SK-N-DZ (cell line): Measurements from ENCODE around the gene PROC.

Experiments used
- DNase-seq: peaks from one replicate; pipeline ENCODE4 v3.0.0-alpha.2; 2015; ENCODE audit warnings: low spot score
- small RNA-seq, 2 experiments: library from RNA; depleted of rRNA; stranded (forward); fragments of <200 nt; gene quantifications; one replicate each; pipeline ENCODE3, GENCODE V24; 2014

PROC gene

DNA sequence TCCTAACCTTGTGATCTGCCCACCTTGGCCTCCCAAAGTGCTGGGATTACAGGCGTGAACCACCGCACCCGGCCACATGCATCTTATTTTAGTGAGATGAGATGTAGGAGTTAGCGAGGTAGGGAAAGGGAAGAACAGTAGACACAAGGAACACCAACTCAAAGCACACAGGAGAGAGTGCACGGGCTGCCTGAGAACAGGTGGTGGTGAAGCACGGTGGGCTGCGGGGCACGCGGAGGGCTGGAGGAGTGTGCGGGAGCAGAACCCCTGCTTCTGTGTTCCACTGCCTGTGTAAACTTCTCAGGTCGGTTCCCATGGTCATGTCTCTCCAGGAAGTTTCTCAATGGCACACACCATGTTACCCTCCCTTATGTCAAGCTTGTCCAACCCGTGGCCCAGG lies 38.7 kb downstream of the PROC start:
- DNase-seq = no peak

DNA sequence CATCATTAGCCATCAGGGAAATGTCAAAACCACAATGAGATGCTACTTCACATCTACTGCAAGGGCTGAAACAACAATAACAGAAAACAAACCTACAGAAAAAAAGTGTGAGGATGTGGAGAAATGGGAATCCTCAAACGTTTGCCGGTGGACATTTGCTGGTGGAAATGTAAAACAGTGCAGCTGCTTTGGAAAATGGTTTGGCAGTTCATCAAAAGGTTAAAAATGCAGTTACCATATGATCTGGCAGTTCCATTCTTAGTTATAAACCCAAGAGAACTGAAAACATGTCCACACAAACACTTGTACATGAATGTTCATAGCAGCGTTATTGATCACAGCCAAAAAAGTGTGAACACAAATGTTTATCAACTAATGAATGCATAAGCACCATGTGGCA lies 44.2 kb downstream of the PROC start:
- DNase-seq = no peak

DNA sequence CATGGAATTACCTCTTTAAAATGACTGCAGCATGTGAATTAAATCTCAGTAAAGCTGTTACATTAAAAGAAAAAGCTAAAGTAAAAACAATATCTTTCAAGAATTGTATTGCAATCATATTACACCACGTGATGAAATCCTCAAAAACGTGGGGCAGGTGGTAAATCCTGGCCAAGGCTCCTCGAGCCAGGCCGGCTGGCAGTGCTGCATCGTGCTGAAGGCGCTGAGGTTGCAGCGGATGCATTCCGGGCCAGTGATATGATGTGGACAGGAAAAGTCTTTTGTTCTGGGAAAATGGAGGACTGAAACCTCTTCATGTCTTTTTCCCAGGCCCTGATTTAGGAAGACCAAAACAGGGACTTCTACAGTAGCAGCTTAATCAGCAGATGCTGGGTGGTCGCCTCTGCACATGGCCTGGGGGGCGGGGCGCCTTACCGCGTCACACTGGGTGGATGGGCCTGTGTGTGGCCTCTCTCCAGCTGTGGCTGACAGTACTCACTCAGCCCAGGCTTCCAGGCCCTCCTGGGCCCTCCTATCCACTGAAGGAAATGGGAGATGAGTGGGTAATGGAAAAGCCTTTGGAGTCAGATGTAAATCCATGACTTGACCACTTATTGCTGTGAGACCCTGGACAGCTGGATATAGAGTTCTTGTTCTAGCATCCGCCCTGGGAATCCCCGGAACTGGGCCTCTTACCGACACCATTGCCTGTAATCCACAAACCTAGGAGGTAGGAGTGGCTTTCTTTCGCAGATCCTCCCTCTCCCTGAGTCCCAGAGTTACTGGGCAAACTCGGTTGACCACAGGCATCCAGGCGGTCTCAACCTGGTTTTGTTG lies 45.1 kb downstream of the PROC start:
- peak; percentile 26 for DNase-seq

DNA sequence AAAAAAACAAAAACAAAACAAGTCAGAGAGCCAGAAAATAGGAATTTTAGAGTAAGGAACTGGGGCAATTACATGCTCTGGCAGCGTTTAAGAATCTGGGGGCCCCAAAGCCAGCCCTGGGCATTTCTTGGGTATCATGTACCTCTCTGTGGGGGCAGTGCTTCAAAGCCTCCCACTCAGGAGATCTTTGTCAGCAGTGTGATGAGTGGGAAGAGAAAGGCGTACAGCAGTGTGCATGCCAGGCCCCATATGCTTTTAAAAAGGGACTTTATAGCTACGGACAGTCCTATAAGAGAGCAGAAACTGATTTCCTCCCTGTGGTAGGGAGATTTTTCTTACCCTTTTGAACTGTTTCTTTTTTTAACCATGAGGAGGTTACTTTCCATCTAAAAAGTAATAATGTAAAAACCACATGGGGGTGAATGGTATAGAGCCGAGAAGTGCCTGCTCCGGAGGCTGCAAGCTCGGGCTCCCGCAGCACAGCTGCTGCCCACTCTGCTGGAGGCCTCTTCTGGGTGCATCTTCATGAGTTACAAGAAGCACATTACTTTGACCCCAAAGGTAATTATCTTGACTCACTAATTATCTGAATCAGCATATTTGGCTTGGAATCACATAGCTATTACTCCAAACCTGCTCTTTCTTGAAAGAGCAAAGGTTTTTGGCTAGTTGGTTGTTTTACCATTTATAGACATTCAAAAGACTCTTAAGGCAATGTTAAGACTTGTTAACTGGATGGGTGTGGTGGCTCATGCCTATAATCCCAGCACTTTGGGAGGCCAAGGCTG lies 46.4 kb downstream of the PROC start:
- DNase-seq = no peak

DNA sequence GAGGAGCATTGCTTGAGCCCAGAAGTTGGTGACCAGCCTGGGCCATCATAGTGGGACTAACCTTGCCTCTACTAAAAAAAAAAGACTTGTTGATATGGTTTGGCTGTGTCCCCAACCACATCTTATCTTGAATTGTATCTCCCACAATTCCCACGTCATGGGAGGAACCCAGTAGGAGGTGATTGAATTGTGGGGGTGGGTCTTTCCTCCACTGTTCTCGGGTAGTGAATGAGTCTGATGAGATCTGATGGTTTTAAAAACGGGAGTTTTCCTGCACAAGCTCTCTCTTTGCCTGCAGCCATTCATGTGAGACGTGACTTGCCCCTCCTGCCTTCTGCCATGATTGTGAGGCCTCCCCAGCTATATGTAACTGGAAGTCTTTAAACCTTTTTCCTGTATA lies 47.0 kb downstream of the PROC start:
- DNase-seq = no peak

DNA sequence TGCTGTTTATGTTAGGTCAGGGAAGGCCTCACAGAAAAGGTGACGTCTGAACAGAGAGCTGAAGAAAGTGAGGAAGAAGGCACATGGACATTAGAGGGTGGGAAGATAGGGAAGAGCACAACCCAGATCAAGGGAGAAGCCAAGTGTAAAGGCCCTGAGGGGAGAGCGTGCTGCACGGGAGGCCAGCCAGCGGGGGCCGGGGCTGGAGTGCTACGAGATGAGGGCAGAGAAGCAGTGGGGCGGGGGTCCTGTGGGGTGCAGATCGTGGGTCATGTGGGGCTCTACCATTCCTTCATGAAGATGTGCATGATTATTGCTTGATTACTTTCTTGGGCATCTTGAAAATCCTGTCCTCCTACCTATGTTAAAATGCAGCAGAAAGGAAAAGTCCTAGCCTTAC lies 50.8 kb downstream of the PROC start:
- DNase-seq = no peak

DNA sequence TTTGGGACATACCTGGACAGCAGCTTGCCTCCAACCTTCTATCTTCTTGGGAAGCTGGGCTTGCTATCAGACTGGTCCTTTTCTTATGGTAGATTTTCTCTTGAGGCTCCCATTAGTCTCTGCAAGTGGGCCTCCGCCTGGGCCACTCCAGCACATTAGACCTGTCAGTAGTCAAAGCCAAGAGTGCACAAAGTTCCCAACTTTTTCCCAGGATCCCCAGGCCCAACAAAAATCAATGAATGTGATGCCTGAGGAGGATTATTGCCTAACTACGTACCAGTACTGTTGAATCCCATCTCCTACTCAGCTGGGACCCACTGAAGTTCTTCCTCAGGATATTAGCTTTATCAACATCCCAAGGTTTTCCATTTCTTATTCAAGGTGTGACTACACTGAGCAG lies 51.7 kb downstream of the PROC start:
- DNase-seq = no peak

DNA sequence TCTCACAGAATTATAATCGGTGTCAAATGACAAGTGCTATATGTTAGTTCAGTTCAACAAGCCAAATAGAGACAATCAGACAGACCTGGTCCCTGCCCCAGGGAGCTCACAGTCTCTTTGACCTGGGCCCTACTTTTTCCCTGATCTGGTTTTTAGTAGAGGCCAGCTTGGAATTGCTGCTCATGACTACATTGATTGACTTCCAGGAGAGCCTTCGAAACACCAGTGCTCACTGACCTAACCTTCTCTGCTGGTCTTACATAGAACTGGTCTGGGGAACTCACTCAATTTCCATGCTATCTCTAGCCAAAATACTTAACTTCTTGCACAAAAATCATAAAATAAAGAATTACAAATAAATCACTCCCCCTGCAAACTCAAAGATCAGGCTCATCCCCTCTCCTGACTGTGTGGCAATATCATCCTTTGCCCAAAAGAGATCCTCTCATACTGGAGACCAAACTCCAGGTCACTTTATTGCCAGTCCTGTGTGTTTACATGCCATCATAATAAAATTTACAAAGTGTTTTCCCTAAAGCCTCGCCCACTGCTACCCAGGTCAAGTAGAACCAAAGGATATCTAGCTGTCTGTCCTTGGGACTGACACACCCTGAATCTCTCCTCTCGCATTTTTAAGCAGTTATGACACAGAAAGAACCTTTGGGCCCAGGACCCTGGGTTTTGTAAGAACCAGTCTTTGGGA lies 53.2 kb downstream of the PROC start:
- DNase-seq = no peak

DNA sequence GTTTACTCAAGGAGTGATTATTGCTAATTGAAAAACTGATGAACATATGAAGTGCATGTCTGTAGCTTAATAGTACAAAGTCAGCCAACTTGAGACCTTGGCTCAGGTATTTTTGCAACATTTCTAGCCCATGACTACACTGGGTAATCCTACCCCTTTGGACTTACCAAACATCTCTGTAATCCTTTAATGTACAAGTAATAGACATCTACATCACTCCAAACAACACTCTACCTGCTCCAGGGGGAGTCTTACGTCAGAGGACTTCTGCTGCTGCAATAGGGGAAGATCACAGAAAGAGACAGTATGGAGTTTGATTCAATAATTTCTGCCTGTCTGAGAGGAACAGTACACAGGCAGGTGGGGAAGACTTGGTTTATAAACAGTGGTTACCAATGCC lies 54.0 kb downstream of the PROC start:
- no peak for DNase-seq

DNA sequence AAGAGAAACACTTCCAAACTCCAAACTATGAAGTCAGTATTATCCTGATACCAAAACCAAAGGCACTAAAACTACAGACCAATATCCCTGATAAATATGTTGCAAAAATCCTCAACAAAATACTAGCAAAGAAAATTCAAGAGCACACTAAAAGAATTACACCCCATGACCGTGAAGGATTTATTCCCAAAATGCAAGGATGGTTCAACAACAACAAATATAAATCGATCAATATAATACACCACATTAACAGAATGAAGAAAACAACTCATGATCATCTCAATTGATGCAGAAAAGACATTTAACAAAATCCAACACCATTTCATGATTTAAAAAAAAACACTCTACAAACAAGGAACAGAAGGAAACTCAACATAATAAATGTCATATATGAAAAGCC lies 57.6 kb downstream of the PROC start:
- no peak for DNase-seq

Small RNAs within 50 kb of the gene (small RNA-seq; reads per million reads assigned to genes)
- gene MIR4783 (0 to 0.04 reads per million in 2 experiments), gene RNU4-48P (0 reads per million in 2 experiments)
